Cardiac fibroblast (primary cell): ENCODE results near the gene TBX21.

ENCODE experiments used
- DNase-seq, 2 donors: peaks; one replicate each; pipeline versions ENCODE4 v3.0.0 to v3.0.0-alpha.2; 2010; ENCODE audit warnings: low read depth in 2 of 2
- H3K4me3 ChIP-seq, 2 donors: replicated peaks in 1 of 2; 1 replicate in 1 of 2; 2 replicates in 1 of 2; pipeline ENCODE4 v1.5.1; 2011; ENCODE audit warnings: low read depth in 2 of 2, low read length in 2 of 2, mild to moderate bottlenecking in 2 of 2, moderate library complexity in 1 of 2
- TF ChIP-seq, protein P1 (sequence below): IDR thresholded peaks from one replicate; pipeline ENCODE4 v1.5.1; 2011; ENCODE audit warnings: low read depth, mild to moderate bottlenecking, low read length, inconsistent platforms

TBX21 gene

DNA sequence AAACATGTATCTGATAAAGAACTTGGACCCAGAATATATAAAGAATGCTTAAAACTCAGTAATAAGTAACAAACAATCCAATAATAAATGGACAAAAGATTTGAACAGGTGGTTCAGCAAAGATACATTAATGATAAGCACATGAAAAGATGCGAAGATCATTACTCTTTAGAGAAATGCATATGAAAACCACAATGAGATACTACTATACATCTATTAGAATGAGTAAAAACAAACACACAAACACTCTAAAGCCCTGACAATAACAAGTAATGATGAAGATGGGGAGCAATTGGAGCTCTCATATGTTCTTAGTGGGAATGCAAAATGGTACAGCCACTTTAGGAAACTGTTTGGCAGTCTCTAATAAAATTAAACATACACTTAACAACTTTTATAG is 59.4 kb downstream of the TBX21 start:
- TF ChIP-seq, protein P1, sequence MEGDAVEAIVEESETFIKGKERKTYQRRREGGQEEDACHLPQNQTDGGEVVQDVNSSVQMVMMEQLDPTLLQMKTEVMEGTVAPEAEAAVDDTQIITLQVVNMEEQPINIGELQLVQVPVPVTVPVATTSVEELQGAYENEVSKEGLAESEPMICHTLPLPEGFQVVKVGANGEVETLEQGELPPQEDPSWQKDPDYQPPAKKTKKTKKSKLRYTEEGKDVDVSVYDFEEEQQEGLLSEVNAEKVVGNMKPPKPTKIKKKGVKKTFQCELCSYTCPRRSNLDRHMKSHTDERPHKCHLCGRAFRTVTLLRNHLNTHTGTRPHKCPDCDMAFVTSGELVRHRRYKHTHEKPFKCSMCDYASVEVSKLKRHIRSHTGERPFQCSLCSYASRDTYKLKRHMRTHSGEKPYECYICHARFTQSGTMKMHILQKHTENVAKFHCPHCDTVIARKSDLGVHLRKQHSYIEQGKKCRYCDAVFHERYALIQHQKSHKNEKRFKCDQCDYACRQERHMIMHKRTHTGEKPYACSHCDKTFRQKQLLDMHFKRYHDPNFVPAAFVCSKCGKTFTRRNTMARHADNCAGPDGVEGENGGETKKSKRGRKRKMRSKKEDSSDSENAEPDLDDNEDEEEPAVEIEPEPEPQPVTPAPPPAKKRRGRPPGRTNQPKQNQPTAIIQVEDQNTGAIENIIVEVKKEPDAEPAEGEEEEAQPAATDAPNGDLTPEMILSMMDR: no peak
- no peak overlapping the region for H3K4me3 ChIP-seq
- no peak for DNase-seq

DNA sequence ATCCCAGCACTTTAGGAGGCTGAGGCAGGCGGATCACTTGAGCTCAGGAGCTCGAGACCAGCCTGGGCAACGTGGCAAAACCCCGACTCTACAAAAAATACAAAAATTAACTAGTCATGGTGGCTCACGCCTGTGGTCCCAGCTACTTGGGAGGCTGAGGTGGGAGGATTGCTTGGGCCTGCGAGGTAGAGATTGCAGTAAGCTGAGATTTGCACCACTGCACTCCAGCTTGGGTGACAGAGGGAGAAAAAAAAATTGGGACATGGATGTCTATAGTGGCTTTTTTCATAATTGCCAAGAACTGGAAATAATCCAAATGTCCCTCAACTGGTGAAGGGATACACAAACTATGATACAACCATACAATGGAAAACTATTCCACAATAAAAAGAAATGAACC is 59.9 kb downstream of the TBX21 start:
- DNase-seq: no peak
- no peak overlapping the region for H3K4me3 ChIP-seq
- TF ChIP-seq, protein P1: no peak
